NCI-H1694 treated with DMSO at 0.1 percent for 48 hours (cell line): ENCODE data around the gene KCNQ1.

Experiments used
- DNase-seq: peaks from one replicate; lab custom pipeline; 2025; lab: John Stamatoyannopoulos, UW

The KCNQ1 gene

DNA sequence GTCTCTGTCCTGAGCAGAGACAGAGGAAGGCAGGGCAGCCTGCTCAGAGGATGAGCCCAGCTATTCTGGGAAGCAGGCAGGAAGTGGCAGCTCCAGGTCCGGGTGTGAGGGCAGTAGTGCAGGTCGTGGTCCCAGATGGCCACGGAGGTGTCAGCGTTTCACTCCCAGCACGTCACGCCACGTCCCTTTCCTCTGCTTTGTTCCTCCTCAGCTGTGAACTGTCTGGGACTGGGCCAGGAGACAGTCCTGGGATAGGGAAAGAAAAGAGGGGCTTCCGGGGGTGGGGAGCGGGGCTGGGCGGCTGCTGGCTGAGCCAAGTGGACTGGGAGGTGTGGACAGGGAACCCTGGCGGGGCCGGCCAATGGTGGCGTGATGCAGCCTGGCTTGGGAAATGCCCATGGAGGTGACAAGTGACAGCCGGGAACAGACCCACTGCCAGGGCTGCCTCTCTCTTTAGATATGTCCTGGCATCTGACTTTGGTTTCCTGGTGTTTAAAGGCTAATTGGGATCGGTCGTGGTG lies 64.7 kb downstream of the KCNQ1 start:
- DNase-seq, result no peak

DNA sequence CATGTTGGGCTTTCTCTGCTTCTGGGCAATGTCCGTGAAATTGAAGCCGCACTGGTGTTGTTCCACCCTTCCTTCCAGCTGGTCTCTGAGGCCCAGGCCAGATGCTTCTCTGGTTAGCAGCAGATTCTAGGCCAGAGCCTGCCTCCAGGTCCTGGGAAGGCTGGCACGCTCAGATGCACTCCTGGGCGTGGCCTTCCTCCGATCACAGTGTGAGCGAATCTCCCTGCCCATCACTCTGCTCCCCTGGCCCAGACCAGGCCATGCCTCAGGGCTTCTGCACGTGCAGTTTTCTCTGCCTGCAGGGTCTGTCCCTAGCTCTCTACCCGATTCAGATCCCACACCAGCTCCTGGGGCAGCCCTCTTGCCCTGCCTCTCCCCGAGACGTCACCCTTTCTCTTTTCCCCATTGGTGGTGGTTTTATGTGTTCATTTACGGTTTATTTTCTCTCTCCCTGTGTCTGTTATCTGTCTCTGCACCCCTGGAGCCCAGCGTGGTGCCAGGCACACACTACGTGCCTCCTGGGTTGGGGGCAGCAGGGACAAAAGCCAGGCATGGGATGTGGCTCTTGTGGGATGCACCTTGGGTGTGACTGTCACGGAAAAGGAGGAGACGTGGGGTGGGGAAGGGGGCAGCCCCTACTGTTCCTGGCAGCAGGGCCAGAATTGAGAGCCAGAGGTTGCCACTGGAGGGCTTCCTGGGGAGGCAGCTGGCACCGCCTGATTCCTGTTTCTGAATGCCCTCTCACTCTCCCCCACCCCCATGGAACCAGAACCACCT lies 66.0 kb downstream of the KCNQ1 start:
- no peak for DNase-seq

DNA sequence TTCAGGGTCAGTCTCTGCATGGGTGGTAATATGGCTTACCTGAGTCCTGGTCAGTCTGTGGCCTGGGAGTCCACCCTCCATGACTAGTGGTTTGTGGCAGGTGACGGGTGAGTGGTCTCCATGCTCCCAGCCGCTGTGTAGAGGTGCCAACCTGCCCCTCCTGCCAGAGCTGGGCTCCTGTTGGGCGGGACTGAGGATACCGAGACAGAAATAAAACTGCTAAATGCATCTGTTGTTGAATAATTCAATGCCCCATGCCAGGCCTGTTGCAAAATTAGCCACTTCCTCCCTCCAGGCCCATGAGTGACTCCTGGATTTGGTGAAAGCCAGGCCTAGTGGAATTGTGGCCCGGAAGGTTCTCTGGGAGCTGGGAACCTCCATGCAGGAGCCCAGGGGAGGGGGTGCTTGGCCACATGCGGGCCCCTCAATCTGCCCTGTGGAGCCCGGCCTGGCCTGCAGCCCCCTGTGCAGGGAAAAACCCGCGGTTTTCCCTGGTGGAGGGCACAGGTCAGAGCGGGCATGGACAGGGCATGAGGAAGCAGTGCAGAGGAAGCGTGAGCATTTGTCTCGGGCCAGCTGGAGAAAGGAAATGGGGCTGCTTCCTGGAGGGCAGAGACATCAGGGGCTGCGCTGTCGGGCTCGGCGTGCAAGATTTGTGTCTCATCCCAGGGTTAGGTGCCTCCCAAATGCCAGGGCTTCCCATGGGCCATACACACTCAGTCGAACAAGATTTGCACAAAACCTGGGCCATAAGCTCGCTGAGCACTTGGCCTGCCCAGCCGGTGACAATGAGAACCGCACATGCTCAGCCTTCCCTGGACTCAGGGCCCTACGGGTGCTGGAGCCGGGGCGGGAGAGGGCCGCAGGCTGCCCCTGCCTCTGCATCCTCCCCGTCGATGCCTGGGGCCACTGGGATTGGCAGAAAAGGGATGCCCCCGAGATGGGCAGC lies 66.9 kb downstream of the KCNQ1 start:
- DNase-seq, result no peak

DNA sequence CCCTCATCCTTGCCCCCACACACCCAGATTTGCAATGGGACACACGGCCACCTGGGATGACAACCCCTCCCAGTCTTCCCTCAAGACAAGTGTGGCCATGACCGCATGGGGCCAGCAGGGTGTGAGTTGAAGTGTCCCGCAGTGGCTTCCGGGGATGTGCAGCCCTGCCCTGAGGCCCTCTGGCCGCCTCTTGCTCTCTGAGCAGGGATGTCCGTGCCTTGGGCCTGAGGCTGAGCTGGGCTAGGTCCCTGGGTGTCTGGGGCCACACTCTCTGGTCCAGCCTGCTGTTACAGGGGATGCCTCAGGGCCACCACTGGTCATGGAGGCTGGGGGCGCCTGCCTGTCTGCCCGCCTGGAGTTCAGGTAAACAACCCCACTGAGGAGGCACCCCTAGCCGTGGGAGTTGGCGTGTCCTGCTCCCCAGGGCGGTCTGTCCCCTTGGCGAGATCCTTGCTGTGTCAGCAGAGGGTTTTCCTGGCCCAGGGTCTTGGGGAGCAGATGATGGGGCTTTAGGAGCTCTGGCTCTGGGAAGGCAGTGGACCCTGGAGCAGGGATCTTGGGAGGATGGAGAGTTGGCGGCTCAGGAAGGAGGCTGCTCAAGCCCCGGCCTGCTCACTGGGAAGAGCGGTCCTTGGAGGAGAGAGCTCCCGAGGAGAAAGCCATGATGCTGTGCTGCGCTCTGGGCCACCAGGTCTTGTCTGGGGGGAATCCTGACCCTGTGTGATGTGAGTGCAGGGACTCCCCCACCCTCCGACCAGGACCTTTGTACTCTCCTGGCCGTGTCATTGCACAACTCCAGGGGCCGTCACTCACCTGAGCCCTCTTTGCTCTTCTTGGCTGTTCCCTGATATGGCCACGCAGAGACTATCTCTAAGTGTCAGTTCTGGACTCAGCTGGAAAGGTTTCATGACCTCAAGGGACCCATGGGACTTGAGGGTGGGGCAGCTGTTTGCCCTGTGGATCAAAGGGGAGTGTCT lies 67.9 kb downstream of the KCNQ1 start:
- DNase-seq, result no peak

DNA sequence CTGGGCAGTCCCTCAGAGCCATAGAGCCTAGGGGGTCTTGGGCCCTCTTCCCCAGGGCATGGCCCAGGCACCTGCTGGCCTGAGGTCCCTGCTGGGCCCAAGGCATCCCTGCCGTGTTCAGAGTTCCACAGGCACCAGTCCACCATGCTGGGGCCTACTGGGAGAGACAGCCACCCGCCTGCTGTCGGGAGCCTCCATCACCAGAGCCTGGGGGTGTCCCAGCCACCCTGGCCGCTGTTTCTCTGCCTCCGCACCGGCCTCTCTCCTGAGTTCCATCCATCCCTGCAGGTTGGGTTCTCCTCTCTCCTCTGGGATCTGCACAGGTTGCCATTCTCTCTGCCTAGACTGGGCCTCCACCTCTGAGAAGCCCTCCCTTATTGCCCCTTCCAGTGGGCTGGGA lies 68.6 kb downstream of the KCNQ1 start:
- no peak for DNase-seq

DNA sequence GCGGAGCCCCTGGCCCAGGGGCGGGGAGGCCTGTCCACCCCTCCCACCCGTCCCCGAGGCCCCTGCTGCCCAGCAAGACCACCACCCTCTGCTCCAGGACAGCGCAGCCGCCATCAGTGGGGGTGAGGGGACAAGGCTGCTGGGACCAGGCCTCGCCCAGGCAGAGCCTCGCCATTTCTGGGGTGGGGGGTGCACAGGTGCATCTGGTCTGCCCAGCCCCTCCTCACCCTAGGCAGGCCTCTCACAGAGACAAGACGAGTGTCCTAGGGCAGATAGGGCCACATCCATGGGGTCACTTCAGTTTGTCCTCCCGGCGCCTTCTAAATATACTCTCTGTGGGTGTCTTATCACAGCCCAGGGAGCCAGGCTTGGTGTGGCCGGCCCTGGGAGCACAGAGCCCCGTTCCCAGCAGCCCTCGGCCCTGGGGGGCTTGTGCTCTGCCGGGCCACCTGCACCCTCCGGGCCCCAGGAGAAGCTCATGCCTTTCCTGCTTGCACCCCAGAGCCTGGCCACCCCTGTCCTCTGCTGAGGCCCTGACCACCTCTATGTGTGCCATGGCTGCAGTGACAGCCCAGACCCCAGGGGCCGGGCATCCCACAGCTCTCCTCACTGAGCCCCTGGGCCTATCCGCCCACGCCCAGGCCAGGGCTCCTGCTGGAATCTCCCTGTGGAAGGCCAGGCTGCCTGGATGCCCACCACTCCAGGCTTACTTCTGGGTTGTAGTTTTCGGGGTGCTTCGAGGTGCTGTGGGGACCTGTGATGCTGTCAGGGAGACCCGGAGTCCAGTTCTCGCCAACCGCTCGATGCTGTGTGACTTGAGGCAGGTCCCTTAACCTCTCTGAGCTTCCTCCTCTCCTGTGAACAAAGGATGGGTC lies 70.8 kb downstream of the KCNQ1 start:
- no peak for DNase-seq

DNA sequence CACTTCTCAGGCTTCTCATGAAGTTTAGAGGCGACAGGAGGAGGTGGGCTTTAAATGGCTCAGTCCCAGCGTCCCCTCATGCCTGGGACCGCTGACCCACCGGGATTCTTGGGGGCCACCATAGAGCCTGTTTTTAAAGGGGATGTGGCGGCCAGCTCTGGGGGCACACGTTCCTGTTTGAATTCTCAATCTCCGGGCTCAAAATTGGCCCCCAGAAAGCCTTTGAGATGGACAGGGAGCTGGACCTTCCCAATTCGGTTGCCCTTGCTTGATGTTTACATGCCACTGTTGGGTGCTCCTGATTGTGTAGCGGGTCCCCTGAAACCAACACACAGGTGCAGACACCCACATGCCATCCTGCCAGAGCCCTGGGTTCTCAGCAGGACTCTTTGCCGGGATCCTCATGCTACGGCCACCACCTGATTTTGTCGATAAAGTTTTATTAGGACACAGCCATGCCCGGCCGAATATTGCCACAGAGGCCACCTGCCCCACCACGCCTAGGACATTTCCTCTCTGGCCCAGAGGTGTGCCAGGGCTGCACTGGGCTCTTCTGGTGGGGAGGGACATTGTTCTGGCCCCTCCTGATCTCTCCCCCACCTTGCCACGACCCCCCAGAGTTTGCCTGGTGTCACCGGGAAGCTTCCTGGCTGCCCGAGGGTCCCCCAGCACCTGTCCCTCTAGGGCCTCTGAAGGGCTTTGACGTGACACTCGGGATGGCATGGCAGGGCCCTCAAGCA lies 71.6 kb downstream of the KCNQ1 start:
- no peak for DNase-seq

DNA sequence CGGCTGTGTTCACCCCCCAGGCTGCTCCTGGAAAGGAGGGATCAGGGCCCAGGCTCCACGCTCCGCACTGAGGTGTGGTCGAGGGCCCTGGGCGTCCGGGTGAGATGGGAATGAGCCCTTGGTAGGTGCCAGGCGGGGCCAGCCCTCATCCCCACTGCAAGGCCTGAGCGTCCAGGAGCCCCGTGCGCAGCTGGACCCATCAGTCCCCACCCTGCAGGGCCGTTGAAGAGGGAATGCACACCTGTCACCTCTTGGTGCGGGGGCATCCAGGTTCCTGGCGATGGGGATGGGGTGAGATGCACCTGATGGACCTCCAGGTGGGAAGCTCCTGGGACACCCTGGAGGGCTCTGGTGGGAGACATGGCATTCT lies 72.2 kb downstream of the KCNQ1 start:
- no peak for DNase-seq

DNA sequence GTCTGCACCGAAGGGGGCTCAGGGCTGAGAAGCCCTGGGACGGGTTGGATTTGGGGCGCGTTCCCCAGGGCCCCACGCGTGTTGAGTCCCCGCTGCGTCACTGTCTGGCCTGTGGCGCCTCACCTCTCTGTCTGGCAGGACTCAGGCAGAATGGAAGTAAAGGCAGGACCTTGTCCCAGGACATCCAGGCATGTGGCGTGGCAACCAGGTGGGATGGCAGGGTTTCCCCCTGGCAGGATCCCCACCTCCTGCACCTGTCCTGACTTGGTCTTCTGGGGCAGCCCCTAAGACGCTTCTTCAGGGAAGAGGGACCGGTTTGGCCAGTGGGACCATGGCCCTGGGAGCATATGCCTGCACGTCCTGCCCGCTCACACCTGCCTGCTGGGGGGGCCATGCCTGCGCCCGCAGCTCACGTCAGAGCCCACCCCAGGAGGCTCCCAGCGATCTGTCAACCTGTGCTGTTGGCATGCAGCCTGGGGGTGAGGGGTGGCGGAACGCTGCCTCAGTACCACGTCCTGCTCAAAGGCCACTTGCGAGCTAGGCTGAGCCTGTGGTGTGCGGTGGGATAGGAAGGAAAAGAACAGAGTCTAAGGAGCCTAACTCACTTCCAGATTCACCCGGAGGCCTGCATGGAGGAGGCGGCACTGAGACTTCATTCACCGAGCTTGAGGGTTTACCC lies 72.7 kb downstream of the KCNQ1 start:
- DNase-seq, result no peak

DNA sequence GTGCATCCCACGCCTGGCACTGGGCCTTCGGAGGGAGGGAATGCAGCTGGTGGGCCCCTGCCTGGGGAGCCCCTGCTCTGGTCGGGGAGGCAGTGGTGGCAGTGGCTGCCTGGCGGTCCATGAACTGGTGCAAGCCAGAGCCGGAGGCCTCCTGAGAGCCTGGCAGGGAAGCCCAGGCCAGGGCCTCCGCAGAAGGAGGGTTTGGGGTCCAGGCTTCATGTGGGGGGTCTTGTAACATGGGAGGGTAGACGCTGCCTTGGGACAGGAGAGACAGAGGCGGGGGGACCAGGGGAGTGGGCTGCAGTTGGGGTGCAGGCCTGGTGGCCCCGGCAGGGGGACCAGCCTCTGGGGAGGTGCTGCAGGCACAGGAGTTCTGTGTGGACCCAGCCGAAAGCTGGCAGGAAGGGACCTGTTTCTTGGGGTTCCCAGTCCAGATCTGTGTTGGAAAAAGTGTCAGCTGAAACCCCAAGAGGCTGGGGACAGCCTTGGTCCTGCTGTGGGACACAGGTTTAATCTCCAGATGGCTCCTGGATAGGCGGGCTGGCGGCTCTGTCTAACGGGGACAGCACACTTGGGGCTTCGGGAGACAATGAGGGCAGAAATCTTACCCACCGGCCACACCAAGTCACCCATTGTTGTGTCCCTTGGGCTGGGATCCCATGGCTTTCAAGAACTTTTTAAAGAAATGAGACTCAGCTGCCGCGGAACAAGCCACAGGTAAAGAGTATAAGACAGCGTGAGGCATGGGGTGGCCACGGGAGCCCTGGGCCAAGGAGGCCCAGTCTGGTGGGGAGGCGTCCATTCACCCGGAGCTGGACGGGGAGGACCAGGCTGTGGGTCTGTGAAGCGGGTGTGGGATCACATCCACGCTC lies 73.5 kb downstream of the KCNQ1 start:
- DNase-seq, result no peak

DNA sequence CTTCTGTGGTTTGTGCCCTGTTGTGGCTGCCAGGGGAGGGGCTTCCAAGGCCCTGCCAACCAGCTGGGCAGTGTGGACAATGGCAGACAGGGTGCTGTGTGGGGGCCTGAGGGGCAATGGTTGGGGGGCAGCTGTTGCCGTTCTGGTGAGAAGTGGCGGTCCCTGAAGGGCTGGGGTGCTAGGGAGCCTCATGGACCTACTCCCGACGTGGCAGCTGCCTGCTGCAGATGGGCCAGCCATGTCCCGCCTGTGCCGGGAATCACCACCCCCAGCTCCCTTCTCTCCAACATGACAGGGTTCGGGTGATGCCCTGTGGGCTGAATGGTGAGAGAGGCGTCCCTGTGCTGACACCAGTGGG lies 74.2 kb downstream of the KCNQ1 start:
- DNase-seq, result no peak

DNA sequence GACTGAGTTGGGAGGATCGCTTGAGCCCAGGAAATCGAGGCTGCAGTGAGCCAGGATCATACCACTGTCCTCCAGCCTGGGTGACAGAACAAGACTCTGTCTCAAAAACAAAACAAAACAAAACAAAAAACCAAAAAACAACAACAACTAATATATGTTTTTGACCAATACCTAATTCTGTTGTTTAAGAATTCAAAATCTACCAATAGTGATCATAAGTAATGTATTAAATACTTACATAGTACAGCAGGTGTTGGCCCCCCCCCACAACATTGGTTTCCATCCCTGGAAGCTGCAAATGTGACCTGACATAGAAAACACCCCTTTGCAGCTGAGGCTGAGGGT lies 74.7 kb downstream of the KCNQ1 start:
- no peak for DNase-seq

DNA sequence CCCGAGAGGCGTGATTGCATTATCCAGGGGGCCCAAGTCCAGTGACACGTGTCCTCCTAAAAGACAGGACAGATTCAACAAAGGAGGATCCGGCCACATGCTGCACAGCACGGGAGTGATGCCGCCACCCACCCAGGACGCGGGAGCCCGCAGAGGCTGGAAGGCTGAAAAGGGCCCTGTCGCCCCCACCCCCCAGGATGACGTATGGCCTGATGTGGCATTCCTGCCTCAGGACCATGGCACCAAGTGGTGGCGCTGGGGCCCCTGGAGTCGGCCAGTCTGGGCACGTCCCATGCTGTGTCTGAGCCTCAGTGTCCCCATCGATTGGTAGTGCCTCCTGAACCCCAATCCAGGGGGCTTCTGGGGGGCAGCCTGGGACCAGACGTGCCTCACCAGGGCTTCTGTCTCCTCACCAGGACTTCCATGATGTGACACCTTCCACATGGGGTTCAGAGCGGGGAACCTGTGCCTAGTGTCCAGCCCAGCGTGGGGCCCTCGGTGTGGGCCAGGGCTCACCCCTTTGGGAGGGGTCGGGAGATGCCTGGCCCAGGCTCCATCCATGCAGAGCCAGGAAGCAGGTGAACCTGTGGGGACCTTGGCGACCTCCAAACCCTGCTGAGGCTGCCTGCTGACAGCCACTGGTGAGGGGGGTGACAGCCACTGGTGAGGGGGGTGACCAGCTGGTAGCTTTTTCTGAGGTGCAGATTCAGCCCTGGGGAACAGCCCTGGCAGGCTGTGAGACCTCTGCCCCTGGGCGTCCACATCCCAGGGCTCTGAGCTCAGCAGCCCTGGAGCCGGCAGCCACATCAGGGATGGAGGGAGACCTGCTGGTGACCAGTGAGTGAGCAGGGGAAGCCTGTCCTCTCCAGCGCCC lies 75.3 kb downstream of the KCNQ1 start:
- no peak for DNase-seq

DNA sequence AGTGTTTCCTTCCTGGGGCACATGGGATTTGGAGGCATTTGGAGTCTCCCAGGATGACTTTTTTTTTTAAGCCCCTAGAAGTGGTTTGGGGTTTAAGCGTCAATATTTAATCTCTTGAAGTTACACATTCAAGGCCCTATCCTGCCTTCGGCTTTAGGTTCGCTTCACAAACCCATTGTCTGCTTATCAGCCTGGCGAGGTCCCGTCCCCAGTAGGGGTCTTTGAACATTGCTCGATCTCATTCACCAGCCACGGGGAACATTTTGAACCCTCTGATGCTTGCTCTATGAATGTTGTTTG lies 75.9 kb downstream of the KCNQ1 start:
- DNase-seq, result no peak

DNA sequence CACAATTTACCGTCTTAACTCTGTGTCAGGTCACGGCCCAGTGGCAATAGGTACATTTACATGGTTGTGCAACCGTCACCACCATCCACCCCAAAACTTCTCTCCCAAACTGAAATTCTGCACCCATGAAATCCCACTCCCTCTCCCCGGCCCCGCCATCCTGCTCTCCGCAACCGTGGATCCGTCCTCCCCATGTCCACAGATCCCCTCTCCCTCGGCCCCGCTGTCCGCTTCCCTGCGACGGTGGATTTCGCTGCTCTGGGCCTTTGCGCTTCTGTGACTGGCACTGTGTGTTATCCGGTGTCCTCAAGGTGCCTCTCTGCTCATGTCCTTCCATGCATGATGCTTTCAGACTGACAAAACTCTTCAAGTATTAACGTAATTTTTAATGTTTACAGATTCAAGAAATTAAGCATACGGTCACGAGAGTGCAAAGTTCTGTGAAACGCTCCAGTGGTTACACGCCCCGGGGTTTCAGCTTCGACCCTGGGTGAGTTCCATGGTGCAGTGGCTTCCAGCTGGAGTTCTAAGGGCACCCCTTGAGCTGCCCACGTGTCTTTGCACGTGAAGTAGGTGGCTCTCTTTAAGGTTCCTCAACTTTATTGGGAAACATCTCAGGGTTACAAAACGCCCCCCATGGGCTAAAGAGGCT lies 76.4 kb downstream of the KCNQ1 start:
- no peak for DNase-seq

DNA sequence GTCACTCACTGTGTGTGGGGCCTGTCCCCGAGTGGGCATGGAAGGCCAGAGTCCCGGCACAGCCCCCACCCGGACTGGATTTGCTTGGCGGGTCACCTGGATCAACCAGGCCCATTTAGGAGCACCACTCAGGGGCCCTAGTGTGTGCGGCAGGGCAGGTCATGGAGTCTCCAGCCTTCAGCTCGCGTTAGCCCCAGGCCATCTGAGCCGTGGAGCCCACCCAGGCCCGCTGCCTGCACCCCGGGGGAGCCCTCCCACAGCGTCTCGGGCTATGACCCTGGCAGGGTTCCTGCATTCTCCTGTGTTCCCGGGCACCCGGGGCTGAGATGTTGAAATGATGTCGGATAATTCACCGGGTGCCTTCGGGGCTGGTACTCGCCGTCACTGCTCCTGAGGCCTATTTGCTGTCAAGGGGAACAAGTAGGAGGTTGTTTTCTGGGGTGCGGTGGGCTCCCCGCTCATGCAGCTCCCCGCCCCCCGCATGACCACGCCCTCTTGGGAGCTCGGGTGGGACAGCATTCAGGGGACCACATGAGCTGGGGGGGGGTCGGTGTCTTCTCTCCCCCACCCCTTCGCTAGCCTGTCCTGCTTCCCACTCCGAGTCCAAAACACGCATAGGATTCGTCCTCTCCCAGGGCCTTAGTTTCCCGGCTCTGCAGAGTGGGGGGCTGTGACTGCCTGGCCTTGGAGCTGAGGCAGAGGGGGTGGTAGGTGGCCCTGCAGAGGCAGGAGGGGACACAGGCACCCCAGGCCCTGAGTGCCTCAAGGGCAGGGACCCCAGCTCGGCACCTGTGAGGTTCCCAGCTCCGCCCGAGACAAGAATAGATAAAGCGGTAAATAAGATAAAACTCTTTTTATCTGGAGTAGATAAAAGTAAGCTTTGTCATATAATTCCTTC lies 77.2 kb downstream of the KCNQ1 start:
- DNase-seq, result no peak
